GM13976 (cell line): ENCODE measurements around the gene SPATA1.

Experiments used
- DNase-seq: peaks from one replicate; pipeline ENCODE4 v3.0.0; 2012; ENCODE audit warnings: low spot score
- in situ Hi-C: fragments of 300-500 bp; cut with MboI; formaldehyde crosslinking; loops from one replicate; pipeline ENCODE4 v1.12.0; 2022; ENCODE audit warnings: low sequenced_read_pairs, mixed read lengths, inconsistent platforms; ENCODE audit not compliant: unreplicated experiment
- TF ChIP-seq, protein P1 (sequence below): IDR thresholded peaks from 2 replicates; pipeline ENCODE4 v1.5.1; 2012; ENCODE audit warnings: borderline replicate concordance, mild to moderate bottlenecking; ENCODE audit not compliant: insufficient read depth; ENCODE audit errors: extremely low read depth, missing control alignments, control extremely low read depth

The SPATA1 gene

DNA sequence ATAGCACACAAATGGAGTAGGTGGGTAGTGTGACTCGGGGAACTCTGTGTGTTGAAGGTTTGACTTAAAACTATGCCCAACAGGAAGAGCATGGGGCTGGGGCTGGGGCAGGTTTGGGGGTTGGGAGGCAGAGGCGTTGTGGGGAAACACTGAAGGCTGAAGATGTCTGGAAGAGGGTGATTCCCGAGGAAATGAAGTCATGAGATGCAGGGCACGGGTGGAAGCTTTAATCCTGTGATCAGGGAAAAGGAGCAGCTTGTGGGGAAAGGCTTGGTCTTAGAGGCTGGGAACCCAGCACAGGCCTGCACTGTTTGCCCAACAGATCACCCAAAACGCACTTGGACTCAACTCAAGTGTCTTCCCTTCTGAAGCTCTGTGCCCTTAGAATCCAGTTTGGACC is 94.6 kb downstream of the SPATA1 start:
- in situ Hi-C loops, result no loop called here
- no peak for DNase-seq
- TF ChIP-seq, protein P1, sequence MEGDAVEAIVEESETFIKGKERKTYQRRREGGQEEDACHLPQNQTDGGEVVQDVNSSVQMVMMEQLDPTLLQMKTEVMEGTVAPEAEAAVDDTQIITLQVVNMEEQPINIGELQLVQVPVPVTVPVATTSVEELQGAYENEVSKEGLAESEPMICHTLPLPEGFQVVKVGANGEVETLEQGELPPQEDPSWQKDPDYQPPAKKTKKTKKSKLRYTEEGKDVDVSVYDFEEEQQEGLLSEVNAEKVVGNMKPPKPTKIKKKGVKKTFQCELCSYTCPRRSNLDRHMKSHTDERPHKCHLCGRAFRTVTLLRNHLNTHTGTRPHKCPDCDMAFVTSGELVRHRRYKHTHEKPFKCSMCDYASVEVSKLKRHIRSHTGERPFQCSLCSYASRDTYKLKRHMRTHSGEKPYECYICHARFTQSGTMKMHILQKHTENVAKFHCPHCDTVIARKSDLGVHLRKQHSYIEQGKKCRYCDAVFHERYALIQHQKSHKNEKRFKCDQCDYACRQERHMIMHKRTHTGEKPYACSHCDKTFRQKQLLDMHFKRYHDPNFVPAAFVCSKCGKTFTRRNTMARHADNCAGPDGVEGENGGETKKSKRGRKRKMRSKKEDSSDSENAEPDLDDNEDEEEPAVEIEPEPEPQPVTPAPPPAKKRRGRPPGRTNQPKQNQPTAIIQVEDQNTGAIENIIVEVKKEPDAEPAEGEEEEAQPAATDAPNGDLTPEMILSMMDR, result no peak

DNA sequence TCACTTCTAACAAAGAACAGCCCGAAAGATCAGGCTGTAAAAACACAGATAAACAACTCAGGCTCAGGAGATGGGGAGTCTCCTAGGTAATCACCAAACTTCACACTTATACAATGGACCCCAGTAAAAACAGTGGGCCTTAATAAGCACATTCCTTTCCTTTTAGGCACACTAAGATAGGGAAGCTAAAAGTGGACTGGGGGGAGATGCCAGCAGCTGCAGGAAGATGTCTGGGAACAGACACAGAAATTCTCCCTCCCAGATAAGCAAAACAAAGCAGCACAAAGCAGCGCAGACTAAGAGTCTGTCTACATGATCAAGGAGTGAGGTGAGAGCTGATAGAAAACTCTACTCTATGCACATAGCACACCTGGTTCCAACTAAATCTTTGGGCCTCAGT is 97.0 kb downstream of the SPATA1 start:
- DNase-seq, result no peak
- TF ChIP-seq, protein P1, result no peak
- in situ Hi-C loops, result no loop called here

DNA sequence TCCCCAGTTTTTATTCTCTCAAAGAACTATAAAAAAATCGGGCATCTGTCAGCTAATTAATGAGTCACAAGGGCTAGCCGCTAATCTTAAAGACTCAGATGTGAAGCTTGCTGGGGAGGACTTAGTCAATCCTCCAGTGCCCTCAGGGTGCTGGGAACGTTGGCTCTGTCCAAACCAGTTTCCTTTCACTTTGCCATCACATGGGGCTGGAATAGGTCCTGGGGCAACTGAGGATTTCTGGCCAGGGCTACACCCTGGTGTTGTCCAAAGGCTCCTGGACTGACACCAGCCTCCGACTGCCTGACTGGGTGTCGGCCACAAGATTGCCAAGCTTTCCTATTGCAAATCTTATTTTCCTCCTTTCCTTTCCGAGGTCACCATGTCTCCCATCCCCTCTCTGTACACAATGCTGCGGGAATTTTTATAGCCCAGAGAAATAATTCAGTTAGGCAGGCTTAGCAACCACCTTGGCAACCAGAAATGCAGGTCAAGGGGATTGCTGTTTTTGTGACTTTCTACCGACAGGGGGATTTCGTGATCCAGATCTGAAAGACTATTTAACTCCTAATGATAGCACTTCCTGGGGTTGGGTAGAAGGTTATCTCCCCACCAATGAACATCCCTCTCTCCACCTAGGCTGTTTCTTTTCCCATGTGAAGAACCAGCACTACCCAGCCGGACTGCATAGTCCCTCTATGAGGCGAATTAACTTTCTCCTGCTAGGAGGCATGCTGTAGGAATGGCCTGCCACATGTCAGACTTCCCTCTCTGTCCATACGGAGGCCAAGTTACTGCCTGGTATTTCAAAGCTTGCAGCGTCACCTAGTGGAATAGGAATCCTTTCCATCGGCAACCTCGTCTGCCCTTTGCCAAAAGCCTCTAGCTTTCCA is 98.0 kb downstream of the SPATA1 start:
- TF ChIP-seq, protein P1, result no peak
- in situ Hi-C loops, result no loop called here
- no peak for DNase-seq

DNA sequence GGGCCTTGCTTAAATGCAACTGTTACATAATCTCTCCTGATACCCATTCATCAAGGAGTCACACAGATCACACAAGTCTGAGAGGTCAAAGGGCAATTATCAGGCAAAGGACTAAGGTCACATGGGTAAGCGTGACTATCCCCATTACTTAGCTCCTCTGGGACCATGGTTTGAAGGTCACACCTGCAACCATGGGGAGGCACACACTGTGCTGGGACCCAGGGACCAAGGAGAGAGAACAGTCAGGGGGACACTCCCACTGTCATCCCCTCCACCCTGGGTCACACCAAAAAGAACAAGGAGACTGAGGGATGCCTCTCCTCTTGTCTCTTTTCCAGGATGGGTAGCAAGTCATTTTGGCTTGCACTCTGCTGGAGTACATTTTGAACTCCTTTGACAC is 99.0 kb downstream of the SPATA1 start:
- TF ChIP-seq, protein P1, result no peak
- DNase-seq, result no peak
- in situ Hi-C loops, result no loop called here

DNA sequence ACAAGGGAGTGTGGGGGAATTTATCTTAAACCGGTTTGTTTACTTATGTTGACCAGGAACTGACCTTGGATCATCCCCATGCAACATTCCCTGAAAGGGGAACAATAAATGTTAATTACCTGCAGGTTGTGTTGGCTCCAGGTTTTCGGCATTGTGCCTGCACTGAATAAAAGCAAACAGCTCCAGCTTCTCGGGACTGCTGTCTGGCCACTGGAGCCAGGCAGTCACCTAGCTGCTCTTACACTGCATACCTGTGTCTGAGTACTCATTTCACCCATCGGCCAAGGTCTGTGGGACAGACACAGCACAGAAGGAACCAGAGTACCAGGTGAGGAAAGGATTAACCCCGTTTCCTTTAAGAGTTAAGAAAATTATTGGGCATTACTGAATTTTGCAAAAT is 100.8 kb downstream of the SPATA1 start:
- TF ChIP-seq, protein P1, result no peak
- in situ Hi-C loops, result no loop called here
- DNase-seq, result no peak

DNA sequence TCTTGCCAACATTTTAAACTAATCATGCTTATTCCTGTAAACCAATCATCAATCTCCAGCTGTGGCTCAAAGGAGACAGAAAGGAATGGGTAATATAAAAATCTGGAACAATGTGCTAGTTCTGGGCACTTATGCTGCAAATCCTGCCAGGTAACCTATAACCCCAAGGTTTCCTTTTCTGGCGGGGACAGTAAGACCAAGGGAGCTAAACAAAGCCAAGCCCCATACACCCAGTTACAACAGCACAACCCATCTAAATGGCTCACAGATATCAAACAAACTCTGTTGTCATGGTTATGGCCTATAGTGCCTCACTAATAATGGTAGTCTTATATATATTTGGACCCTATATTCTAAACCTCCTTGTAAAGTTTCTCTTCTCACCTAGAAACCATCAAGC is 104.9 kb downstream of the SPATA1 start:
- TF ChIP-seq, protein P1, result no peak
- no peak for DNase-seq
- in situ Hi-C loops, result loop anchor here (10.0 kb wide), 1 partner anchor 166 kb away; no protein-coding TSS in a partner anchor
